ENCODE data around the gene MSL1. TPM values are rescaled to one million over a fixed set of nuclear protein-coding genes. Genes with fewer than 3 reads are reported as not detected.
A peak's percentile ranks its signal among the peaks of the same experiment; 100 is the strongest.

The MSL1 gene
- total and polyA plus RNA-seq, 2 of the 13 experiments (the other 11 are each of a cell fraction or from before 2014, with no cell fraction given), result 63.8 to 88.5 TPM

DNA sequence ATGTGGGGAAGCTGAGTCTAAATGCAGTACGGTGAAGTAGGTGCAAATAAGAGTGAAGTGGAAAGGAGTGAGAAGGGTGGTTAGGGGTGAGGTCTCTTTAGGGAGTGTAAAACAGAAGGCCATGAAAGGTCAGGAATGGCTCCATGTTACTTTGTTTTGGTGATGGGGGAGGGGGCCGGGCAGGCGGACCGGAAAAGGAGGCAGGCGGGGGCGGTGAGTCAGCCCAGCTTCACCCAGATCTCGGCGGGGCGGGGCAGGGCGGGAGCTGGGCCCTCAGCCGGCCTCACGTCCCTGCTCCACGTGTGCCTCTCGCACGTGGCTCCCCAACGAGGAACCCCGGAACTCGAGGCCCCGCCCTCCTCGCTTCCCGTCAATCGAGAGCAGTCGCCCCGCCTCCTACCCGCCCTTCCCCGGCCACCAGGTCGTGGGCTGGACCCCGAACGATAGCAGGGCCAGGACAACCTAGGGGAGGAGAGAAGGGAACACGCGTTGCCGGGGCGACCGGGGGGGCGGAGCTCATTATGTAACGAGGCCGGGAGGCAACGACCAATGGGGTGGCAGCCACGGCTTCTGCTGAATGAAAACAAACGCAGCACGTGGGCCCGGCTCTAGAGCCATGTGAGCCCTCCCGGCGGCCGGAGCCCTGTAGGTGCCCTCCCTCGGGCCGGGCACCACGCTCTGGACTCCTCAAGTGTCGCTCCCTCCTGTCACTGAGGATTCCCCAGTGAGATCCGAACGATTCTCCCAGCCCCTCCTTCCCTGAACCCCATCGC, 22.7 kb upstream of the MSL1 start (continued):
- TF ChIP-seq, protein P1, sequence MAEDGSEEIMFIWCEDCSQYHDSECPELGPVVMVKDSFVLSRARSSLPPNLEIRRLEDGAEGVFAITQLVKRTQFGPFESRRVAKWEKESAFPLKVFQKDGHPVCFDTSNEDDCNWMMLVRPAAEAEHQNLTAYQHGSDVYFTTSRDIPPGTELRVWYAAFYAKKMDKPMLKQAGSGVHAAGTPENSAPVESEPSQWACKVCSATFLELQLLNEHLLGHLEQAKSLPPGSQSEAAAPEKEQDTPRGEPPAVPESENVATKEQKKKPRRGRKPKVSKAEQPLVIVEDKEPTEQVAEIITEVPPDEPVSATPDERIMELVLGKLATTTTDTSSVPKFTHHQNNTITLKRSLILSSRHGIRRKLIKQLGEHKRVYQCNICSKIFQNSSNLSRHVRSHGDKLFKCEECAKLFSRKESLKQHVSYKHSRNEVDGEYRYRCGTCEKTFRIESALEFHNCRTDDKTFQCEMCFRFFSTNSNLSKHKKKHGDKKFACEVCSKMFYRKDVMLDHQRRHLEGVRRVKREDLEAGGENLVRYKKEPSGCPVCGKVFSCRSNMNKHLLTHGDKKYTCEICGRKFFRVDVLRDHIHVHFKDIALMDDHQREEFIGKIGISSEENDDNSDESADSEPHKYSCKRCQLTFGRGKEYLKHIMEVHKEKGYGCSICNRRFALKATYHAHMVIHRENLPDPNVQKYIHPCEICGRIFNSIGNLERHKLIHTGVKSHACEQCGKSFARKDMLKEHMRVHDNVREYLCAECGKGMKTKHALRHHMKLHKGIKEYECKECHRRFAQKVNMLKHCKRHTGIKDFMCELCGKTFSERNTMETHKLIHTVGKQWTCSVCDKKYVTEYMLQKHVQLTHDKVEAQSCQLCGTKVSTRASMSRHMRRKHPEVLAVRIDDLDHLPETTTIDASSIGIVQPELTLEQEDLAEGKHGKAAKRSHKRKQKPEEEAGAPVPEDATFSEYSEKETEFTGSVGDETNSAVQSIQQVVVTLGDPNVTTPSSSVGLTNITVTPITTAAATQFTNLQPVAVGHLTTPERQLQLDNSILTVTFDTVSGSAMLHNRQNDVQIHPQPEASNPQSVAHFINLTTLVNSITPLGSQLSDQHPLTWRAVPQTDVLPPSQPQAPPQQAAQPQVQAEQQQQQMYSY (CRISPR knock-in tag; IDR thresholded peaks at IDR 0.05), result no peak
- TF ChIP-seq HOXA9 (CRISPR knock-in tag; IDR thresholded peaks at IDR 0.05; ENCODE audit: borderline replicate concordance) (0 out of 2 replicates have a peak, but pooled peaks have one; percentile 52), ZNF883 (CRISPR knock-in tag; IDR thresholded peaks at IDR 0.05; ENCODE audit: not compliant biosample characterization) (peak; percentile 96), FIP1L1 (IDR thresholded peaks at IDR 0.05; ENCODE audit: borderline replicate concordance, insufficient read depth, low read depth, low read length) (0 out of 2 replicates have a peak, but pooled peaks have one; percentile 29), SRSF1 (optimal IDR thresholded peaks at IDR 0.05; ENCODE audit: low read depth, low read length) (no peak), ZNF720 (CRISPR knock-in tag; IDR thresholded peaks at IDR 0.05) (no peak), KDM1A (CRISPR knock-in tag; IDR thresholded peaks at IDR 0.05) (no peak), CBFB (CRISPR knock-in tag; IDR thresholded peaks at IDR 0.05) (peak; percentile 93), GPN1 (CRISPR knock-in tag; IDR thresholded peaks at IDR 0.05; ENCODE audit: borderline replicate concordance) (peak; percentile 63; the same call in 1 of the 2 replicates), ZNF83 (CRISPR knock-in tag; IDR thresholded peaks at IDR 0.05; ENCODE audit: borderline replicate concordance) (peak; percentile 49; the same call in 1 of the 2 replicates), ZNF205 (CRISPR knock-in tag; IDR thresholded peaks at IDR 0.05) (peak; percentile 88; the same call in 1 of the 2 replicates)
- TF ChIP-seq, protein P2, sequence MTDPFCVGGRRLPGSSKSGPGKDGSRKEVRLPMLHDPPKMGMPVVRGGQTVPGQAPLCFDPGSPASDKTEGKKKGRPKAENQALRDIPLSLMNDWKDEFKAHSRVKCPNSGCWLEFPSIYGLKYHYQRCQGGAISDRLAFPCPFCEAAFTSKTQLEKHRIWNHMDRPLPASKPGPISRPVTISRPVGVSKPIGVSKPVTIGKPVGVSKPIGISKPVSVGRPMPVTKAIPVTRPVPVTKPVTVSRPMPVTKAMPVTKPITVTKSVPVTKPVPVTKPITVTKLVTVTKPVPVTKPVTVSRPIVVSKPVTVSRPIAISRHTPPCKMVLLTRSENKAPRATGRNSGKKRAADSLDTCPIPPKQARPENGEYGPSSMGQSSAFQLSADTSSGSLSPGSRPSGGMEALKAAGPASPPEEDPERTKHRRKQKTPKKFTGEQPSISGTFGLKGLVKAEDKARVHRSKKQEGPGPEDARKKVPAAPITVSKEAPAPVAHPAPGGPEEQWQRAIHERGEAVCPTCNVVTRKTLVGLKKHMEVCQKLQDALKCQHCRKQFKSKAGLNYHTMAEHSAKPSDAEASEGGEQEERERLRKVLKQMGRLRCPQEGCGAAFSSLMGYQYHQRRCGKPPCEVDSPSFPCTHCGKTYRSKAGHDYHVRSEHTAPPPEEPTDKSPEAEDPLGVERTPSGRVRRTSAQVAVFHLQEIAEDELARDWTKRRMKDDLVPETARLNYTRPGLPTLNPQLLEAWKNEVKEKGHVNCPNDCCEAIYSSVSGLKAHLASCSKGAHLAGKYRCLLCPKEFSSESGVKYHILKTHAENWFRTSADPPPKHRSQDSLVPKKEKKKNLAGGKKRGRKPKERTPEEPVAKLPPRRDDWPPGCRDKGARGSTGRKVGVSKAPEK (CRISPR knock-in tag; IDR thresholded peaks at IDR 0.05; ENCODE audit: borderline replicate concordance), result no peak
- TF ChIP-seq, protein P3, sequence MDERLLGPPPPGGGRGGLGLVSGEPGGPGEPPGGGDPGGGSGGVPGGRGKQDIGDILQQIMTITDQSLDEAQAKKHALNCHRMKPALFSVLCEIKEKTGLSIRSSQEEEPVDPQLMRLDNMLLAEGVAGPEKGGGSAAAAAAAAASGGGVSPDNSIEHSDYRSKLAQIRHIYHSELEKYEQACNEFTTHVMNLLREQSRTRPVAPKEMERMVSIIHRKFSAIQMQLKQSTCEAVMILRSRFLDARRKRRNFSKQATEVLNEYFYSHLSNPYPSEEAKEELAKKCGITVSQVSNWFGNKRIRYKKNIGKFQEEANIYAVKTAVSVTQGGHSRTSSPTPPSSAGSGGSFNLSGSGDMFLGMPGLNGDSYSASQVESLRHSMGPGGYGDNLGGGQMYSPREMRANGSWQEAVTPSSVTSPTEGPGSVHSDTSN (CRISPR knock-in tag; IDR thresholded peaks at IDR 0.05), result peak; percentile 81
- TF ChIP-seq, protein P4, sequence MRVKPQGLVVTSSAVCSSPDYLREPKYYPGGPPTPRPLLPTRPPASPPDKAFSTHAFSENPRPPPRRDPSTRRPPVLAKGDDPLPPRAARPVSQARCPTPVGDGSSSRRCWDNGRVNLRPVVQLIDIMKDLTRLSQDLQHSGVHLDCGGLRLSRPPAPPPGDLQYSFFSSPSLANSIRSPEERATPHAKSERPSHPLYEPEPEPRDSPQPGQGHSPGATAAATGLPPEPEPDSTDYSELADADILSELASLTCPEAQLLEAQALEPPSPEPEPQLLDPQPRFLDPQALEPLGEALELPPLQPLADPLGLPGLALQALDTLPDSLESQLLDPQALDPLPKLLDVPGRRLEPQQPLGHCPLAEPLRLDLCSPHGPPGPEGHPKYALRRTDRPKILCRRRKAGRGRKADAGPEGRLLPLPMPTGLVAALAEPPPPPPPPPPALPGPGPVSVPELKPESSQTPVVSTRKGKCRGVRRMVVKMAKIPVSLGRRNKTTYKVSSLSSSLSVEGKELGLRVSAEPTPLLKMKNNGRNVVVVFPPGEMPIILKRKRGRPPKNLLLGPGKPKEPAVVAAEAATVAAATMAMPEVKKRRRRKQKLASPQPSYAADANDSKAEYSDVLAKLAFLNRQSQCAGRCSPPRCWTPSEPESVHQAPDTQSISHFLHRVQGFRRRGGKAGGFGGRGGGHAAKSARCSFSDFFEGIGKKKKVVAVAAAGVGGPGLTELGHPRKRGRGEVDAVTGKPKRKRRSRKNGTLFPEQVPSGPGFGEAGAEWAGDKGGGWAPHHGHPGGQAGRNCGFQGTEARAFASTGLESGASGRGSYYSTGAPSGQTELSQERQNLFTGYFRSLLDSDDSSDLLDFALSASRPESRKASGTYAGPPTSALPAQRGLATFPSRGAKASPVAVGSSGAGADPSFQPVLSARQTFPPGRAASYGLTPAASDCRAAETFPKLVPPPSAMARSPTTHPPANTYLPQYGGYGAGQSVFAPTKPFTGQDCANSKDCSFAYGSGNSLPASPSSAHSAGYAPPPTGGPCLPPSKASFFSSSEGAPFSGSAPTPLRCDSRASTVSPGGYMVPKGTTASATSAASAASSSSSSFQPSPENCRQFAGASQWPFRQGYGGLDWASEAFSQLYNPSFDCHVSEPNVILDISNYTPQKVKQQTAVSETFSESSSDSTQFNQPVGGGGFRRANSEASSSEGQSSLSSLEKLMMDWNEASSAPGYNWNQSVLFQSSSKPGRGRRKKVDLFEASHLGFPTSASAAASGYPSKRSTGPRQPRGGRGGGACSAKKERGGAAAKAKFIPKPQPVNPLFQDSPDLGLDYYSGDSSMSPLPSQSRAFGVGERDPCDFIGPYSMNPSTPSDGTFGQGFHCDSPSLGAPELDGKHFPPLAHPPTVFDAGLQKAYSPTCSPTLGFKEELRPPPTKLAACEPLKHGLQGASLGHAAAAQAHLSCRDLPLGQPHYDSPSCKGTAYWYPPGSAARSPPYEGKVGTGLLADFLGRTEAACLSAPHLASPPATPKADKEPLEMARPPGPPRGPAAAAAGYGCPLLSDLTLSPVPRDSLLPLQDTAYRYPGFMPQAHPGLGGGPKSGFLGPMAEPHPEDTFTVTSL (CRISPR knock-in tag; IDR thresholded peaks at IDR 0.05; ENCODE audit: borderline replicate concordance), result peak; percentile 91
